Memory B cell (primary cell): ENCODE results near the gene GSTT4.
"Not testable (repeated sequence)": the region's sequence is repeated elsewhere in the genome, so short reads cannot be mapped to it uniquely, and the experiment has no call there.

ENCODE experiments used
- ATAC-seq: fragments of 150-1000 bp; cut with Tn5 transposase; 2 replicates; pipeline ENCODE4 v1.10.0; 2021; ENCODE audit warnings: low read depth, mild to moderate bottlenecking, moderate library complexity
- DNase-seq, 2 donors: peaks; one replicate each; pipeline ENCODE4 v3.0.0; 2022; ENCODE audit warnings: low spot score in 2 of 2
- H3K27ac Mint-ChIP-seq: one replicate; pipeline ENCODE4 v1.8.0; 2022; ENCODE audit warnings: mild to moderate bottlenecking, moderate library complexity, mixed read lengths
- H3K27me3 Mint-ChIP-seq: one replicate; pipeline ENCODE4 v1.8.0; 2022; ENCODE audit warnings: mixed read lengths
- H3K36me3 Mint-ChIP-seq: one replicate; pipeline ENCODE4 v1.8.0; 2022; ENCODE audit warnings: mild to moderate bottlenecking, mixed read lengths
- H3K4me1 Mint-ChIP-seq: one replicate; pipeline ENCODE4 v1.8.0; 2022; ENCODE audit warnings: mixed read lengths
- H3K4me3 Mint-ChIP-seq: one replicate; pipeline ENCODE4 v1.8.0; 2022; ENCODE audit warnings: mild to moderate bottlenecking, moderate library complexity, mixed read lengths
- H3K9me3 Mint-ChIP-seq: one replicate; pipeline ENCODE4 v1.8.0; 2022; ENCODE audit warnings: mixed read lengths

GSTT4 gene

GRCh38 chr22:24005201-24005600 is at the start of gene GSTT4:
GSTT4 (minus strand) TSS chr22:24005453; CDS start chr22:24005356, 97 bp downstream.
- H3K4me1 Mint-ChIP-seq, result no peaks in the 10 kb centered on the region
- no peak within 1 kb of the TSS for H3K27ac Mint-ChIP-seq
- ATAC-seq (no peak), DNase-seq (no peak)
- H3K36me3 Mint-ChIP-seq, result no peaks in the 10 kb centered on the region
- H3K4me3 Mint-ChIP-seq, result no peak within 1 kb of the TSS
- H3K27me3 Mint-ChIP-seq, result peaks cover 8% of the 10 kb centered on the region
- H3K9me3 Mint-ChIP-seq, result no peaks in the 10 kb centered on the region

- DNase-seq, result no peak
Observed at GRCh38 chr22:24054356-24054755, 49.1 kb upstream of the GSTT4 start.

DNA sequence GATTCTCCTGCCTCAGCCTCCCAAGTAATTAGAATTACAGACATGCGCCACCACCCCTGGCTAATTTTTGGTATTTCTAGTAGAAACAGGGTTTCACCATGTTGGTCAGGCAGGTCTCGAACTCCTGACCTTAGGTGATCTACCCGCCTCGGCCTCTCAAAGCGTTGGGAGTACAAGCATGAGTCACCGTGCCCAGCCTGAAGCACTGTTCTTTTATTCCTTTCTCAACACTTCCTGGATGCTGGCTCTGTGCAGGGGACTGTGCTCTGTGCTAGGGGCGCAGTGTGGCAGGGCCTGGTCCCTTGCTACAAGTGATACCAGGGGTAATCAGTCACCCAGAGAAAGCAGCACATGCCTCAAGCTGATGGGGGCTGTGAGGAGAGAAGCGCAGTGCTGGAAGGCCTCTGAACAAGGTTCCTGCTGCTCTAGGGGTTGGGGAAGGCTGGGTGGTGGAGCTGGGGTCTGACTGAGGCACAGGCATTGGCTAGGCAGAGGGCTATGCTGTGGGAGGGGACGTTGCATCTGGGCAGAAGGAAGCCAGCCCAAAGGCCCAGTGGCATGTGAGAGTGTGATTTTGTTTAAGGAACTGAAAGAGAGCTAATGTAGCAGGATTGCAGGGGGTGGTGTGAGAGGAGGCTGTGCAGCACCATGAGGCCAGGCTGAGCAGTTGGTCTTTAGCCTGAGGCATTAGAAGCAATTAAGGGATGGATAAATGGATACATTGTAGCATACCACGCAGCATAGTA is 48.4 kb upstream of the GSTT4 start:
- ATAC-seq (peak; percentile 62), DNase-seq (peak in 1 of 2 donors; percentile 15)
- H3K4me1 Mint-ChIP-seq, result peaks cover 7% of the 10 kb centered on the region
- H3K27me3 Mint-ChIP-seq, result no peaks in the 10 kb centered on the region
- H3K4me3 Mint-ChIP-seq, result no peak overlapping the region
- H3K9me3 Mint-ChIP-seq, result no peaks in the 10 kb centered on the region
- H3K36me3 Mint-ChIP-seq, result peaks cover 40% of the 10 kb centered on the region
- peak overlapping the region; percentile 16 for H3K27ac Mint-ChIP-seq

More at GRCh38 chr22:24054356-24054755, 49.1 kb upstream of the GSTT4 start:
- H3K27ac Mint-ChIP-seq, result peak overlapping the region; percentile 16
- H3K4me3 Mint-ChIP-seq, result no peak overlapping the region
- H3K4me1 Mint-ChIP-seq, result peaks cover 7% of the 10 kb centered on the region
- ATAC-seq, result no peak
- no peaks in the 10 kb centered on the region for H3K27me3 Mint-ChIP-seq
- peaks cover 44% of the 10 kb centered on the region for H3K36me3 Mint-ChIP-seq
- no peaks in the 10 kb centered on the region for H3K9me3 Mint-ChIP-seq

DNA sequence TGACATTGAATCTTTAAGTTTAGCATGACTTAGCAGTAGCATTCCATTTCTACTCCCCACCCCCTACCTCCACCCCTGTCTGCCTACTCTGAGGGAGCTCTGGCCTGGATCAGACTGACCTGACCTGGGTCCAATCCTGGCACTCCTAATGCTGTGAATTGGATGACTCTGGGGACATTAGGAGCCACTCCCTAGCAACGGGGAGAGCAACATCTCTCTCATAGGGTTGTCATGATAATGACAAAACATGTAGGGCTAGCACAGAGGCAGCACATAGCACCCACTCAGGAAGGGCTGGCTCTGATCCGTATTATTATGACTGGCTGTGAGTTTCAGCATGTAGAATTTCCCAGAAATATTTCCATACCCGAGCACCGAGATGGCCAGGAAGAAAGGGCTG is 46.3 kb upstream of the GSTT4 start:
- H3K27me3 Mint-ChIP-seq, result no peaks in the 10 kb centered on the region
- H3K27ac Mint-ChIP-seq, result no peak overlapping the region
- H3K4me3 Mint-ChIP-seq, result no peak overlapping the region
- ATAC-seq, result no peak
- H3K36me3 Mint-ChIP-seq, result peaks cover 37% of the 10 kb centered on the region
- H3K9me3 Mint-ChIP-seq, result no peaks in the 10 kb centered on the region
- H3K4me1 Mint-ChIP-seq, result peaks cover 7% of the 10 kb centered on the region
- DNase-seq, result no peak

DNA sequence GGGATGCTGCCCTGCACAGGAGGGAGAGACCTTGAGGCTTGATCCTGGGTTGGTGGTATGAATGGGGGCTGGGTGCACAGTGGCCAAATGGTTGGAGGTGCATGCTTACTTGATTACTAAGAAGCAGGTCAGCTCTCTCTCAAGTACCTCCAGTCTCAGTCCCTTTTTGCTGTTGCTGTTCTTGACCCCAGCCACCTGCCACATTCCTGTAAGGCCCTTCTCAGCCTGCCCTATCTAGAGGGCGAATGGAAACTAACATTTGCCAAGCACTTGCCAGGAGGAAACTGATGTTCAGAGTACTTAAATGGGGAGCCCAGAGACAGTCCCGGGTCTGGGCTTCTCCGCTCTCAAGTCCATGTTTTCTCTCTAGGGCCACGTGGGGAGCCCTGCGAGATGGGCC is 45.8 kb upstream of the GSTT4 start:
- Mint-ChIP-seq H3K4me3 (no peak overlapping the region), H3K9me3 (no peaks in the 10 kb centered on the region), H3K27ac (no peak overlapping the region), H3K36me3 (peaks cover 37% of the 10 kb centered on the region), H3K4me1 (peaks cover 7% of the 10 kb centered on the region), H3K27me3 (no peaks in the 10 kb centered on the region)
- no peak for ATAC-seq
- no peak for DNase-seq

GRCh38 chr22:24049978-24050377 is 44.7 kb upstream of the GSTT4 start:
- ATAC-seq, result no peak
- Mint-ChIP-seq H3K9me3 (no peaks in the 10 kb centered on the region), H3K27me3 (no peaks in the 10 kb centered on the region), H3K4me1 (peaks cover 7% of the 10 kb centered on the region), H3K4me3 (no peak overlapping the region), H3K27ac (no peak overlapping the region), H3K36me3 (peaks cover 36% of the 10 kb centered on the region)
- no peak for DNase-seq

DNA sequence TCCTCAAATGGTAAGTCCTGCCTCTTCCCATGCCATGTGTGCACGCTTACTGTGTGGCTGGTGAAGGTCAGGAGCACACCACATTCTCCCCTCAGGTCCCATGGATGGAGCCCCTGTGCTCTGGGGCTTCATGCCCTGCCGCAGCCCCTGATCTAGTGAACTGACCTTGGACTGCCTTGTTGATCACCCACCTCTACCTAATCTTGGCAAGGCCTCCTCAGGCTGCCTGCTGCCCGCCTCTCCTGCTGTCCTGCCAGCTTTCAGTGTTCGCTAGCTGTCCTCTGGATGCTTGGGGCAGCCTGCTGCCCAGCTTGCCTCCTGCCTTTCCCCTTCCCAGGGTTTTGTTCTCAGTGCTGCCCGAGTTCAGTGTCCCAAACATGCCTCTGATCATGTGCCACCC is 44.0 kb upstream of the GSTT4 start:
- H3K4me1 Mint-ChIP-seq, result peaks cover 7% of the 10 kb centered on the region
- no peak for ATAC-seq
- no peak overlapping the region for H3K4me3 Mint-ChIP-seq
- H3K27me3 Mint-ChIP-seq, result no peaks in the 10 kb centered on the region
- H3K9me3 Mint-ChIP-seq, result no peaks in the 10 kb centered on the region
- H3K27ac Mint-ChIP-seq, result no peak overlapping the region
- no peak for DNase-seq
- peaks cover 39% of the 10 kb centered on the region for H3K36me3 Mint-ChIP-seq

- Mint-ChIP-seq H3K27ac (no peak overlapping the region), H3K4me1 (no peaks in the 10 kb centered on the region), H3K27me3 (no peaks in the 10 kb centered on the region), H3K36me3 (peaks cover 42% of the 10 kb centered on the region), H3K4me3 (no peak overlapping the region), H3K9me3 (no peaks in the 10 kb centered on the region)
- ATAC-seq (no peak), DNase-seq (no peak)
Observed at GRCh38 chr22:24046024-24046423, 40.8 kb upstream of the GSTT4 start.

- no peak overlapping the region for H3K4me3 Mint-ChIP-seq
- ATAC-seq, result no peak
- H3K36me3 Mint-ChIP-seq, result peaks cover 41% of the 10 kb centered on the region
- H3K27me3 Mint-ChIP-seq, result no peaks in the 10 kb centered on the region
- H3K27ac Mint-ChIP-seq, result no peak overlapping the region
- H3K4me1 Mint-ChIP-seq, result no peaks in the 10 kb centered on the region
- H3K9me3 Mint-ChIP-seq, result no peaks in the 10 kb centered on the region
- DNase-seq, result no peak
Observed at GRCh38 chr22:24043958-24044357, 38.7 kb upstream of the GSTT4 start.

DNA sequence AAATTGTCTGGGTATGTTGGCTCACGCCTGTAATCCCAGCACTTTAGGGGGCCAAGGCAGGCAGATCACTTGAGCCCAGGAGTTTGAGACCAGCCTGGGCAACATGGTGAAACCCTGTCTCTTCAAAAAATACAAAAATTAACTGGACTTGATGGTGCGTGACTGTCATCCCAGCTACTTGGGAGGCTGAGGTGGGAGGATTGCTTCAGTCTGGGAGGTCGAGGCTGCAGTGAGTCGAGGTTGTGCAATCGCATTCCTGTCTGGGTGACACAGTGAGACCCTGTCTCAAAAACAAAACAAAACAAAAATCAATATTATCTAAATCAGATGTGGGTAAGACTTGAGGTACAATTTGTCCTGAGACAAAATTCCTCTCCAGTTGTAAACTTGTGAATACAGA is 38.2 kb upstream of the GSTT4 start:
- ATAC-seq, H3K4me1 Mint-ChIP-seq, DNase-seq, H3K27ac Mint-ChIP-seq, H3K9me3 Mint-ChIP-seq, H3K4me3 Mint-ChIP-seq, H3K27me3 Mint-ChIP-seq: not testable (repeated sequence)
- peaks cover 46% of the 10 kb centered on the region for H3K36me3 Mint-ChIP-seq

- peaks cover 45% of the 10 kb centered on the region for H3K36me3 Mint-ChIP-seq
- H3K27ac Mint-ChIP-seq, result no peak overlapping the region
- no peaks in the 10 kb centered on the region for H3K27me3 Mint-ChIP-seq
- ATAC-seq, result no peak
- H3K9me3 Mint-ChIP-seq, result no peaks in the 10 kb centered on the region
- no peak overlapping the region for H3K4me3 Mint-ChIP-seq
- DNase-seq, result no peak
- H3K4me1 Mint-ChIP-seq, result no peaks in the 10 kb centered on the region
Observed at GRCh38 chr22:24040946-24041345, 35.7 kb upstream of the GSTT4 start.

- Mint-ChIP-seq H3K27me3 (no peaks in the 10 kb centered on the region), H3K27ac (no peak overlapping the region), H3K9me3 (no peaks in the 10 kb centered on the region), H3K4me1 (peaks cover 4% of the 10 kb centered on the region), H3K36me3 (peaks cover 42% of the 10 kb centered on the region), H3K4me3 (no peak overlapping the region)
- ATAC-seq, result no peak
- DNase-seq, result no peak
Observed at GRCh38 chr22:24039046-24039445, 33.8 kb upstream of the GSTT4 start.

GRCh38 chr22:24037851-24038765 is 32.9 kb upstream of the GSTT4 start:
- ATAC-seq (no peak), DNase-seq (no peak)
- H3K4me1 Mint-ChIP-seq, result peaks cover 6% of the 10 kb centered on the region
- H3K27ac Mint-ChIP-seq, result no peak overlapping the region
- peaks cover 42% of the 10 kb centered on the region for H3K36me3 Mint-ChIP-seq
- no peaks in the 10 kb centered on the region for H3K27me3 Mint-ChIP-seq
- no peaks in the 10 kb centered on the region for H3K9me3 Mint-ChIP-seq
- H3K4me3 Mint-ChIP-seq, result no peak overlapping the region

- Mint-ChIP-seq H3K36me3 (peaks cover 30% of the 10 kb centered on the region), H3K4me3 (no peak overlapping the region), H3K27ac (no peak overlapping the region), H3K4me1 (peaks cover 6% of the 10 kb centered on the region), H3K27me3 (no peaks in the 10 kb centered on the region), H3K9me3 (no peaks in the 10 kb centered on the region)
- no peak for DNase-seq
- no peak for ATAC-seq
Observed at GRCh38 chr22:24035296-24035695, 30.0 kb upstream of the GSTT4 start.
